ENCODE results near the gene FCGR2B. TPM values are rescaled to one million over a fixed set of nuclear protein-coding genes. Genes with fewer than 3 reads are reported as not detected.

FCGR2B gene
- polyA plus RNA-seq, 1 of the 3 experiments (the other 2 are of a cell fraction), result 0.05 TPM

DNA sequence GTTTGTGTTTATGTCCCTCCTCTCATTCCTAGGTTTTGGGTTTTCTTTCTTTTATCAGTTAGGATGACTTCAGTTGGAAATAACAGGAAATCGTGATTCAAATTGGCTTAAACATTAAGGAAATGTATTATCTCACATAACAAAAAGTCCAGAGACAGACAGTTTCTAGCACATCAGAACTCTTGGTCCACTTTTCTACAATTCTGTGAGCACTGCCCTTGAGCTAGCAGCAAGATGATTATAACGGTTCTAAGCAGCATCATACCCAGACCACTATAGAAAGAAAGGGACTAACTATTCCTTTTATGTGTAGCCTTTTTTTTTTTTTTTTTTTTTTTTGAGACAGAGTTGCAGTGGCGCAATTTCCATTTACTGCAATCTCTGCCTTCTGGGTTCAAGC is 18.9 kb downstream of the FCGR2B start:
- WGBS (ENCODE audit: low lambda C conversion rate), result 11% methylated on average over 3 of the region's 3 CpGs
- CTCF ChIA-PET, result interaction anchor here (1.3 to 1.6 kb wide), 2 partner anchors 9 to 195 kb away, joined by 4 read pairs; no protein-coding TSS in a partner anchor
- no peak overlapping the region for H2AFZ ChIP-seq (ENCODE audit: low read depth)

More for the DNA sequence above, 18.9 kb downstream of the FCGR2B start:
- H3K27ac ChIP-seq (ENCODE audit: low read depth in 2 of 2, low read length in 1 of 2), result no peak overlapping the region
- H3K36me3 ChIP-seq (replicated peaks in 1 of 2; ENCODE audit: control insufficient read depth in 1 of 2, insufficient read depth in 2 of 2, low read length in 1 of 2), result no peaks in the 10 kb centered on the region
- H3F3A ChIP-seq (replicated peaks; ENCODE audit: insufficient read depth), result no peaks in the 10 kb centered on the region
- POLR2A ChIA-PET, result no interaction called here
- H3K9me2 ChIP-seq, result no peaks in the 10 kb centered on the region
- no peak overlapping the region for H3K9ac ChIP-seq
- no peaks in the 10 kb centered on the region for H3K9me3 ChIP-seq
- DNase-seq, result no peak
- TF ChIP-seq RFX5 (IDR thresholded peaks at IDR 0.05; ENCODE audit: low read length), result no peak
- no peak for TF ChIP-seq JUND (IDR thresholded peaks at IDR 0.05)
- no peak for TF ChIP-seq CHD2 (IDR thresholded peaks at IDR 0.05; ENCODE audit: low read length, partially characterized antibody)
- TF ChIP-seq MXI1 (IDR thresholded peaks at IDR 0.05; ENCODE audit: low read depth, low read length), result no peak
- TF ChIP-seq RCOR1 (IDR thresholded peaks at IDR 0.05; ENCODE audit: low read length), result no peak
- TF ChIP-seq MEF2A (IDR thresholded peaks at IDR 0.05; ENCODE audit: borderline replicate concordance, low read depth), result no peak
- TF ChIP-seq, protein P1, sequence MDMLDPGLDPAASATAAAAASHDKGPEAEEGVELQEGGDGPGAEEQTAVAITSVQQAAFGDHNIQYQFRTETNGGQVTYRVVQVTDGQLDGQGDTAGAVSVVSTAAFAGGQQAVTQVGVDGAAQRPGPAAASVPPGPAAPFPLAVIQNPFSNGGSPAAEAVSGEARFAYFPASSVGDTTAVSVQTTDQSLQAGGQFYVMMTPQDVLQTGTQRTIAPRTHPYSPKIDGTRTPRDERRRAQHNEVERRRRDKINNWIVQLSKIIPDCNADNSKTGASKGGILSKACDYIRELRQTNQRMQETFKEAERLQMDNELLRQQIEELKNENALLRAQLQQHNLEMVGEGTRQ (IDR thresholded peaks at IDR 0.05; ENCODE audit: borderline replicate concordance, low read depth, low read length), result no peak
- no peak for TF ChIP-seq FOXJ3 (CRISPR knock-in tag; IDR thresholded peaks at IDR 0.05)
- TF ChIP-seq SIN3A (IDR thresholded peaks at IDR 0.05; ENCODE audit: borderline replicate concordance, low read depth, low read length), result no peak
- TF ChIP-seq, protein P2, sequence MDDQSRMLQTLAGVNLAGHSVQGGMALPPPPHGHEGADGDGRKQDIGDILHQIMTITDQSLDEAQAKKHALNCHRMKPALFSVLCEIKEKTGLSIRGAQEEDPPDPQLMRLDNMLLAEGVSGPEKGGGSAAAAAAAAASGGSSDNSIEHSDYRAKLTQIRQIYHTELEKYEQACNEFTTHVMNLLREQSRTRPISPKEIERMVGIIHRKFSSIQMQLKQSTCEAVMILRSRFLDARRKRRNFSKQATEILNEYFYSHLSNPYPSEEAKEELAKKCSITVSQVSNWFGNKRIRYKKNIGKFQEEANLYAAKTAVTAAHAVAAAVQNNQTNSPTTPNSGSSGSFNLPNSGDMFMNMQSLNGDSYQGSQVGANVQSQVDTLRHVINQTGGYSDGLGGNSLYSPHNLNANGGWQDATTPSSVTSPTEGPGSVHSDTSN (IDR thresholded peaks at IDR 0.05), result no peak
- TF ChIP-seq TAF1 (IDR thresholded peaks at IDR 0.05; ENCODE audit: borderline replicate concordance, low read depth, low read length), result no peak
- TF ChIP-seq TCF12 (IDR thresholded peaks at IDR 0.05), result no peak
- TF ChIP-seq, protein P3, sequence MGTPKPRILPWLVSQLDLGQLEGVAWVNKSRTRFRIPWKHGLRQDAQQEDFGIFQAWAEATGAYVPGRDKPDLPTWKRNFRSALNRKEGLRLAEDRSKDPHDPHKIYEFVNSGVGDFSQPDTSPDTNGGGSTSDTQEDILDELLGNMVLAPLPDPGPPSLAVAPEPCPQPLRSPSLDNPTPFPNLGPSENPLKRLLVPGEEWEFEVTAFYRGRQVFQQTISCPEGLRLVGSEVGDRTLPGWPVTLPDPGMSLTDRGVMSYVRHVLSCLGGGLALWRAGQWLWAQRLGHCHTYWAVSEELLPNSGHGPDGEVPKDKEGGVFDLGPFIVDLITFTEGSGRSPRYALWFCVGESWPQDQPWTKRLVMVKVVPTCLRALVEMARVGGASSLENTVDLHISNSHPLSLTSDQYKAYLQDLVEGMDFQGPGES (IDR thresholded peaks at IDR 0.05; ENCODE audit: low read depth, low read length), result no peak
- no peak for TF ChIP-seq ELF1 (IDR thresholded peaks at IDR 0.05)
- TF ChIP-seq, protein P4, sequence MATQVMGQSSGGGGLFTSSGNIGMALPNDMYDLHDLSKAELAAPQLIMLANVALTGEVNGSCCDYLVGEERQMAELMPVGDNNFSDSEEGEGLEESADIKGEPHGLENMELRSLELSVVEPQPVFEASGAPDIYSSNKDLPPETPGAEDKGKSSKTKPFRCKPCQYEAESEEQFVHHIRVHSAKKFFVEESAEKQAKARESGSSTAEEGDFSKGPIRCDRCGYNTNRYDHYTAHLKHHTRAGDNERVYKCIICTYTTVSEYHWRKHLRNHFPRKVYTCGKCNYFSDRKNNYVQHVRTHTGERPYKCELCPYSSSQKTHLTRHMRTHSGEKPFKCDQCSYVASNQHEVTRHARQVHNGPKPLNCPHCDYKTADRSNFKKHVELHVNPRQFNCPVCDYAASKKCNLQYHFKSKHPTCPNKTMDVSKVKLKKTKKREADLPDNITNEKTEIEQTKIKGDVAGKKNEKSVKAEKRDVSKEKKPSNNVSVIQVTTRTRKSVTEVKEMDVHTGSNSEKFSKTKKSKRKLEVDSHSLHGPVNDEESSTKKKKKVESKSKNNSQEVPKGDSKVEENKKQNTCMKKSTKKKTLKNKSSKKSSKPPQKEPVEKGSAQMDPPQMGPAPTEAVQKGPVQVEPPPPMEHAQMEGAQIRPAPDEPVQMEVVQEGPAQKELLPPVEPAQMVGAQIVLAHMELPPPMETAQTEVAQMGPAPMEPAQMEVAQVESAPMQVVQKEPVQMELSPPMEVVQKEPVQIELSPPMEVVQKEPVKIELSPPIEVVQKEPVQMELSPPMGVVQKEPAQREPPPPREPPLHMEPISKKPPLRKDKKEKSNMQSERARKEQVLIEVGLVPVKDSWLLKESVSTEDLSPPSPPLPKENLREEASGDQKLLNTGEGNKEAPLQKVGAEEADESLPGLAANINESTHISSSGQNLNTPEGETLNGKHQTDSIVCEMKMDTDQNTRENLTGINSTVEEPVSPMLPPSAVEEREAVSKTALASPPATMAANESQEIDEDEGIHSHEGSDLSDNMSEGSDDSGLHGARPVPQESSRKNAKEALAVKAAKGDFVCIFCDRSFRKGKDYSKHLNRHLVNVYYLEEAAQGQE (IDR thresholded peaks at IDR 0.05; ENCODE audit: low read depth, low read length), result no peak
- TF ChIP-seq, protein P5, sequence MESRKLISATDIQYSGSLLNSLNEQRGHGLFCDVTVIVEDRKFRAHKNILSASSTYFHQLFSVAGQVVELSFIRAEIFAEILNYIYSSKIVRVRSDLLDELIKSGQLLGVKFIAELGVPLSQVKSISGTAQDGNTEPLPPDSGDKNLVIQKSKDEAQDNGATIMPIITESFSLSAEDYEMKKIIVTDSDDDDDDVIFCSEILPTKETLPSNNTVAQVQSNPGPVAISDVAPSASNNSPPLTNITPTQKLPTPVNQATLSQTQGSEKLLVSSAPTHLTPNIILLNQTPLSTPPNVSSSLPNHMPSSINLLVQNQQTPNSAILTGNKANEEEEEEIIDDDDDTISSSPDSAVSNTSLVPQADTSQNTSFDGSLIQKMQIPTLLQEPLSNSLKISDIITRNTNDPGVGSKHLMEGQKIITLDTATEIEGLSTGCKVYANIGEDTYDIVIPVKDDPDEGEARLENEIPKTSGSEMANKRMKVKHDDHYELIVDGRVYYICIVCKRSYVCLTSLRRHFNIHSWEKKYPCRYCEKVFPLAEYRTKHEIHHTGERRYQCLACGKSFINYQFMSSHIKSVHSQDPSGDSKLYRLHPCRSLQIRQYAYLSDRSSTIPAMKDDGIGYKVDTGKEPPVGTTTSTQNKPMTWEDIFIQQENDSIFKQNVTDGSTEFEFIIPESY (IDR thresholded peaks at IDR 0.05; ENCODE audit: borderline replicate concordance, low read depth), result no peak
- no peak for TF ChIP-seq SMC3 (IDR thresholded peaks at IDR 0.05; ENCODE audit: low read depth, low read length)
- H3K4me1 ChIP-seq (ENCODE audit: control insufficient read depth in 1 of 2, insufficient read depth in 2 of 2, low read depth in 1 of 2, low read length in 1 of 2), result no peaks in the 10 kb centered on the region
- no peaks in the 10 kb centered on the region for H3K79me2 ChIP-seq (ENCODE audit: insufficient read depth)
- H3K4me2 ChIP-seq, result no peak overlapping the region
- peaks cover 43% of the 10 kb centered on the region; the same call in 1 of the 2 replicates for H3K27me3 ChIP-seq (ENCODE audit: insufficient read depth)
- no peak overlapping the region for H3K4me3 ChIP-seq (ENCODE audit: low read depth in 2 of 2, low read length in 1 of 2)
- H4K20me1 ChIP-seq (ENCODE audit: insufficient read depth), result no peaks in the 10 kb centered on the region

Measured in SK-N-SH (cell line).